DMS 273 (cell line): ENCODE results near the gene AMN.
"Not testable (repeated sequence)": the region's sequence is repeated elsewhere in the genome, so short reads cannot be mapped to it uniquely, and the experiment has no call there.

ENCODE experiments used
- DNase-seq: peaks from one replicate; lab custom pipeline; 2025; ENCODE audit not compliant: unreplicated experiment; lab: John Stamatoyannopoulos, UW

Gene AMN

GRCh38 chr14:102922490-102923200 is at the start of gene AMN:
TSS of gene AMN (plus strand) at chr14:102922663. CDS start at chr14:102922689, 26 bp downstream.
- DNase-seq: peak; percentile 35

GRCh38 chr14:102873131-102873530 is 49.3 kb upstream of the AMN start:
- DNase-seq: no peak

DNA sequence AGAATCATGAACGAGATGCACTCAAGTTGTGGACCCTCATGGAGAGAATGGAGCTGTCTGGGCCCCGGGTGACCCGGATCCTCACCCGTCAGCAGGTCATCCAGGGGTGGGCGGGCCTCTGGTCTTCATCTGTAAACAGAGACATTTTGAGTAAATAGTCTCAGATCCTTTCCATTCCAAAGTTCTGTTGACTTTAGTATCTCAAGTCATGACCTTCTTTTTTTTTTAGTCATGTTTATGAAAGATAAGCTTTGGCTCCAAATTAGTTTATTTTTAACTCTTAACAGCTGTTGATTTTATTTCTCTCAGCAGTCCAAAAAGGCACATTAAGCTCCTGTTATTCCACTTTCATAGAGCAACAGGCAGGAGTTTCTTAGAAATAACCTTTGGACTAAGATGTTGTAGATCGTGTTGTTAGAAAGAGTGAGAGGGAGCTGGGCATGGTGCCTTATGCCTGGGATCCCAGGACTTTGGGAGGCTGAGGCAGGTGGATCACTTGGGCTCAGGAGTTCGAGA is 48.9 kb upstream of the AMN start:
- no peak for DNase-seq

- DNase-seq: no peak
These were observed 46.8 kb upstream of the AMN start for GRCh38 chr14:102875652-102876051.

GRCh38 chr14:102877511-102877910 is 45.0 kb upstream of the AMN start:
- not testable (repeated sequence) for DNase-seq

GRCh38 chr14:102878174-102878969 is 44.1 kb upstream of the AMN start:
- no peak for DNase-seq

GRCh38 chr14:102878970-102879460 is 43.4 kb upstream of the AMN start:
- no peak for DNase-seq

DNA sequence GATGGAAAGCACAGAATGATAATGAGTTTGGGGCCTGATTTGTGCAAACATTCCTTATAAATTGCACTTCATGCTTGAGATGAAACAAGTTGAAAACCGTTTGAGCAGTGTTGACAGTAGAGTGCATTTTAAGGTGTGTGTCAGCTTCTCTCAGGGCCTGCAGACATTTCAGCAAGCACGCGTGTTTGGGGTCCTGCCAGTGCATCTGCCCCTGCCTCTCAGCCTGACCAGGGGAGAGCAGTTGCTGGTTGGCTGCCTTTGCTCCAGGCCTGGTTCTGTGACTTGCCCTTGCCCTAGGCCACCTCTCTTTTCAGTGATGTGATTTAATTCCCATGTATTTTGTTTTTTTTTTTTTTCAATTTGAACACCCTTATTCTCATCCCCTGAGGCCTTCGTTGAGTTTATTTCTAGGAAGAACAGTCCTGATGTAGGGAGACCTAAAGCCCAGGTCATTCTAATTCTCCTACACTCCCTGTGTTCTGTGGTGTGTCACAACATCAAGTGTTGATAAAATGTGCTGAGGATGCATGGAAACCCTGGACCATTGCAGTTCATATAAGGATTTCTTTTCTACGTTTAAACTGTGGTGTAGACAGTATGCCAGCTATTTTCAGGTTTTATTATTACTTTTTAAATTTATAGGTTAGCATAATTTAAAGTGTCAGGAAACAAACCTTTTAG is 40.1 kb upstream of the AMN start:
- no peak for DNase-seq

DNA sequence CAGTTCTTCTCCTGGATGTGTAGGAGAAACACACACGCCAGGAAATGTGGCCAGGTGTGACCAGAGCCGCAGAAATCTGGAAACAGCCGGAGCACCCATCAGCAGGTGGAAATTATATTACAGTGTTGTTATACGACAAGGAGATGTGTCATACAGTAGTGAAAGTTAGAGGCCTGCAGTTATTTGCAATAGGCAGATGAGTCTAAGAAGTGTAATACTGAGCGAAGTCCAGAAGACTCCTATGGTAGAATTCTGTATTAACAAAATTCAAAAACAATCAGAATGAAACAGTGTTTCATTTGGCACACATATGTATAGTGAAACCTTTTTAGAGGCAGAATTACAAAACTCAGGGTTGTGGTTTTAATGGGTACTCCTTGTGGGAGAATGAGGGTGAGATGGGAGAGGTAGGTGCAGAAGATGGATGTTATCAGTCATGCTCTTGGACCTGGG is 39.3 kb upstream of the AMN start:
- no peak for DNase-seq

DNA sequence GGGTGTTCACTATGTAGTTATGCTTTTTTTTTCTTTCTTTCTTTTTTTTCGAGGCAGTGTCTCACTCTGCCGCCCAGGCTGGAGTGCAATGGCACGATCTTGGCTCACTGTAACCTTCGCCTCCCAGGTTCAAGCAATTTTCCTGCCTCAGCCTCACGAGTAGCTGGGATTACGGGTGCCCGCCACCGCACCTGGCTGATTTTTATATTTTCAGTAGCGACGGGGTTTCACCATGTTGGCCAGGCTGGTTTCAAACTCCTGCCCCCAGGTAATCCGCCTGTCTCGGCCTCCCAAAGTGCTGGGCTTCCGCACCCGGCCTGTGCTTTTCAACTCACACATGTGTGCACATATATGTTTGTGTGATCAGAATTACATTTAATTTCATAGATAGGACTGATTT is 38.9 kb upstream of the AMN start:
- DNase-seq: no peak

DNA sequence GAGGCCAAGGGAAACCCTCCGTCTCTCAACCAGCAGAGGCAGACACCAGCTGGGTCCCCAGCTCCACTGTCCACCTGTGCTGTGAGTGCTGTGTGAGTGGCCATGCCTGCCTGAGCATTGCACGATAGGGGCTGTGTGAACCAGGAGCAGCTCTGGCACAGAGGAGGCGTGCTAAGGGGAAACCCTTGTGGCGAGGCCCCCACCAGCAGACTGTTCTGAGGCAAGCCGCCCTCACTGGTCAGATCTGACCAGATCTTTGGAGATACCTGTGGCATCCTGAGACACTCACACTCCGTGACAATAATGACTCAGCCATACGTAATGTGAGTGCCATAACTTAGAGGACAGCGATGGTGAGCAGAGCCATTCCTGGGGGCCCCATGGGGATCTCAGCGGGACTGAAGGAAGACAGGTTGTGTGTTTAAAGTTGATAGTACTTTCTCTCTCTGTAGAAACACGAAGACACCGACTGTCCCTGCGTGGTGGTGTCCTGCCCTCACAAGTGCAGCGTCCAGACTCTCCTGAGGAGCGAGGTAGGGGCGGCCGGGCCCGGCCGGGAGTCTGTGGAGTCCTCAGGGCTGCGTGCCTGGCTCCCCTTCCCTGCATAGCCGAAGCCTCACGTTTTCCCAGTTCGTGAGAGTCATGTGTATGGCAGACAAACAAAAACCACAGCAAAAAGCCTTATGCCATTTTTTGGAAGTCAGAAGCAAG is 36.6 kb upstream of the AMN start:
- DNase-seq: no peak

DNA sequence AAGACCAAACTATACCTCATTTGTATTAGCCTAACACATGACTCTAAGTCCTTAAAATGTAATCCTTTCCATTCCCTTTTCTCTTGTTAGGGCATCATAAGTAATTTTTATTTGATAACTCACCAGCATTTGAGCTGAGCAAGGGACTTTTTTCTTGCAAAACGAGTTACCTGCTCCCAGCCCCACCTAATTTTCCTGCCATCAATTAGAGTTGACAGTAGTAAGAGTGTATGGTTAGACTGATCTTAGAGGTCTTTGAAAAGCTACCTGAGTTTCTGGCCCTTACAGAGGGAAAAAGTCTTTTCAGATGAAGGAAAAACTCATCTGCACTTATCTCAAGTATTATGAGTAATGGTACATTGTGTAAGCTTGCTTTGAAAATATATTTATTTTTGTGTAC is 33.7 kb upstream of the AMN start:
- DNase-seq: no peak

- DNase-seq: no peak
These were observed 32.8 kb upstream of the AMN start for GRCh38 chr14:102889615-102890014.

DNA sequence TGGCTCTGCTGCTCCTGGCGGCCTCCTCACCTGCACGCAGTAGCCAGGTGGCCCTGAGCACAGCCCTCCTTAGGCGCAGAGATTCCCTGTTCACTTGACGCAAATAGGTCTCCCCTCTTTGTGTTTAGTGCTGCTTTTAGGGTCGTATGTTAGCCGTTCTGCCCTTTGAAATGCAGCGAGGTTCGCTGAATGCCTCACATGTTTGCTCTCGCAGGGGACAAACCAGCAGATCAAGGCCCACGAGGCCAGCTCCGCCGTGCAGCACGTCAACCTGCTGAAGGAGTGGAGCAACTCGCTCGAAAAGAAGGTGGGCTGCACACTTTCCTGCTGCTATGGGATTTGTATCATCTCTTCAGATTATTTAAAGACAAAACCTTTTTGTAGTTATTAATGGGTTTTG is 31.4 kb upstream of the AMN start:
- DNase-seq: no peak

DNA sequence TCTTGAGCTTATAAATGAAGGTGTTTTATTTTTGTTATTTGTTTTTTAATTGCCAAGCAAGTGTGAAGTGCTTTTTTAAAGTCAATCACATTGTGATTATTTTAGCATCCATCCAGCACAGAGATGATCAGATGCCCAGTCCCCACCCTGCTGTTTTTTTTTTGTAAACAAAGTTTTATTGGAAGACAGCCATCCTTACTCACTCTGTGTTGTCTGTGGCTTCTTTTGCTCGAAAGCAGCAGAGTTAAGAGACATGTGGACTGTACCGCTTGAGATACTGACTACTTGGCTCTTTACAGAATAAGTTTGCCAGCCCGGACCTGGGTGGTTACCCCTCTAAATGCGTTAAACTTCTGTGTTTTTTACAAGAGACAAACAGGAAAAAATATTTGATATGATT is 30.9 kb upstream of the AMN start:
- no peak for DNase-seq

GRCh38 chr14:102892651-102893050 is 29.8 kb upstream of the AMN start:
- no peak for DNase-seq

DNA sequence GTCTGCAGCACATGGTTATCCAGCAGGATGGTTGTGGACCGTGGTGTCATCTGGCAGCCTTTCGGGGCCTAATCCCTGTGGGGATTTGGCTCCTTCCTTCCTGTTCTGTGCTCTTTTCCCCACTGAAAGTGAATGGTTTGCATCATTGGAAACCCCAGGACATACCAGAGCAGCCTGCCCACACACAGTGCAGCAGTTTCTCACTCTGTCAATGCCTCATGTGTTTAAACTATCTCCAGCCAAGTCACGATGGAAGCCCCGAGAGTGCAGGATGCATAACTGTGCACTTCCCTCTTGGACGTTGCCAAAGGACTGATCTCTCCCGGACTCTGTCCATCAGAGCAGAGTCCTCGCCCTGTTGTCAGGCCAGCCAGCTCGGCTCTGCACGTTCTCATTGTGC is 29.0 kb upstream of the AMN start:
- DNase-seq: no peak

DNA sequence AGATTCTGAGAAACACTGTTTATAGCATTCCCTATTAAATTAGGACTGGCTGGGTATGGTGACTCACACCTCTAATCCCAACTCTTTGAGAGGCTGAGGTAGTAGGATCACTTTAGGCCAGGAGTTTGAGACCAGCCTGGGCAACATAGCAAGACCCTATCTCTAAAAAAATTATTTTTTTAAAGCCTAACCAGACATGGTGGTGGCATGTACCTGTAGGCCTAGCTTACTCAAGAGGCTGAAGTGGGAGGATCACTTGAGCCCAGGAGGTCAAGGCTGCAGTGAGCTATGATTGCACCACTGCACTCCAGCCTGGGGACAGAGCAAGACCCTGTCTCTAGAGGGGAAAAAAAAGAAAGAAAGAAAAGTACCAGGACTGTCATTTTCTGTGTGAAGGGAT is 25.7 kb upstream of the AMN start:
- not testable (repeated sequence) for DNase-seq

- DNase-seq: no peak
These were observed 25.0 kb upstream of the AMN start for GRCh38 chr14:102897299-102898027.

DNA sequence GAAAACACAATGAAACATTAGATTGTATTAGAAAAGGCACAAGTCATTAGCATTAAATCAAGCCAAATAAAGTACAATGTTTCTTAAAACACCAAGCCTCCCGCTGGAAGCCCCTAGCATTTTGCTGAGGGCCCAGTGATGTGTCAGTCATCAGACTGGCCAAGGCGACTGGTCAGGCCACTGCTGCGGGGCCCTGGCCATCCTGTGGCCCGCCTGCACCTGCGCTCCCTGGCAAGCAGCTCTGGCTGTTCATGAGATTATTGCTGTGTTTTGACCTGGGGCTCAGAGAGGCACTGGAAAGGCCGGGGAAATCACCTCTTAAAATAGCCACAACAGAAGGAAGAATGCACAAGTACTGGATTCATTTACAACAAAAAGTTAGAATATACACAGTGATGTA is 24.2 kb upstream of the AMN start:
- no peak for DNase-seq
